ENCODE data around the gene F3.

DNA sequence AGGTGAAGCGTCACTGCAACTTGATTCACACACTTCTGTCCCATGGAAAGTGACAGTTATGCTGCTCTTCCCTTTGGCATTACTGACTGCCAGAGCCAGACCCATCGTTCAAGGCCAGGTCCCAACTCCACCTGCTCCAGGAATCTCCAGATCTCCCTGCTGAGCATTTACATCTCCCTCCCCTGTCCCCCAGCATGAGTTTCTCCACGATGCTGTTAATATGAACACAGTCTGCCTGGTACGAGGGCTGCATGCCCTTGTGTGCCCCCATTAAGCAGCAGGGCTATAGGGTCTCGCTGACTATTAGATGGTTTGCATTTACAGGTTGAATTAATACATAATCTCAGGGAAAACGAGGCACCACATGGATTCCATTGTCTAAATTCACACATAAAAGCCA lies 4.3 kb downstream of the F3 start:
- TF ChIP-seq, protein P1, sequence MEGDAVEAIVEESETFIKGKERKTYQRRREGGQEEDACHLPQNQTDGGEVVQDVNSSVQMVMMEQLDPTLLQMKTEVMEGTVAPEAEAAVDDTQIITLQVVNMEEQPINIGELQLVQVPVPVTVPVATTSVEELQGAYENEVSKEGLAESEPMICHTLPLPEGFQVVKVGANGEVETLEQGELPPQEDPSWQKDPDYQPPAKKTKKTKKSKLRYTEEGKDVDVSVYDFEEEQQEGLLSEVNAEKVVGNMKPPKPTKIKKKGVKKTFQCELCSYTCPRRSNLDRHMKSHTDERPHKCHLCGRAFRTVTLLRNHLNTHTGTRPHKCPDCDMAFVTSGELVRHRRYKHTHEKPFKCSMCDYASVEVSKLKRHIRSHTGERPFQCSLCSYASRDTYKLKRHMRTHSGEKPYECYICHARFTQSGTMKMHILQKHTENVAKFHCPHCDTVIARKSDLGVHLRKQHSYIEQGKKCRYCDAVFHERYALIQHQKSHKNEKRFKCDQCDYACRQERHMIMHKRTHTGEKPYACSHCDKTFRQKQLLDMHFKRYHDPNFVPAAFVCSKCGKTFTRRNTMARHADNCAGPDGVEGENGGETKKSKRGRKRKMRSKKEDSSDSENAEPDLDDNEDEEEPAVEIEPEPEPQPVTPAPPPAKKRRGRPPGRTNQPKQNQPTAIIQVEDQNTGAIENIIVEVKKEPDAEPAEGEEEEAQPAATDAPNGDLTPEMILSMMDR (conservative IDR thresholded peaks at IDR 0.05; ENCODE audit: low read depth, low read length) = no peak
- TF ChIP-seq EZH2phosphoT487 (IDR thresholded peaks at IDR 0.05; ENCODE audit: borderline replicate concordance, low read length) = no peak

All from PC-3 (cell line).